Sigmoid colon (tissue), 4 donors: Measurements from ENCODE around the gene PTMA.

ENCODE experiments used
- POLR2A ChIP-seq, 2 donors: fragments of 450-650 bp; IDR thresholded peaks; one replicate each; pipeline ENCODE4 v1.6.1; 2016; ENCODE audit warnings: antibody characterized with exemption in 2 of 2, mild to moderate bottlenecking in 2 of 2, moderate library complexity in 2 of 2
- POLR2AphosphoS5 ChIP-seq, 4 donors: sonication (generic); formaldehyde crosslinking; IDR thresholded peaks; one replicate each; pipeline ENCODE4 v1.6.1; 2017; ENCODE audit warnings: antibody characterized with exemption in 4 of 4
- TF ChIP-seq, protein P1 (sequence below), 4 experiments: fragments of 450-650 bp in 3 of 4; fragments of 200-600 bp in 1 of 4; IDR thresholded peaks; one replicate each; pipeline ENCODE4 v1.5.1; 2016 to 2019; ENCODE audit warnings: antibody characterized with exemption in 4 of 4, mild to moderate bottlenecking in 3 of 4, moderate library complexity in 2 of 4

DNA sequence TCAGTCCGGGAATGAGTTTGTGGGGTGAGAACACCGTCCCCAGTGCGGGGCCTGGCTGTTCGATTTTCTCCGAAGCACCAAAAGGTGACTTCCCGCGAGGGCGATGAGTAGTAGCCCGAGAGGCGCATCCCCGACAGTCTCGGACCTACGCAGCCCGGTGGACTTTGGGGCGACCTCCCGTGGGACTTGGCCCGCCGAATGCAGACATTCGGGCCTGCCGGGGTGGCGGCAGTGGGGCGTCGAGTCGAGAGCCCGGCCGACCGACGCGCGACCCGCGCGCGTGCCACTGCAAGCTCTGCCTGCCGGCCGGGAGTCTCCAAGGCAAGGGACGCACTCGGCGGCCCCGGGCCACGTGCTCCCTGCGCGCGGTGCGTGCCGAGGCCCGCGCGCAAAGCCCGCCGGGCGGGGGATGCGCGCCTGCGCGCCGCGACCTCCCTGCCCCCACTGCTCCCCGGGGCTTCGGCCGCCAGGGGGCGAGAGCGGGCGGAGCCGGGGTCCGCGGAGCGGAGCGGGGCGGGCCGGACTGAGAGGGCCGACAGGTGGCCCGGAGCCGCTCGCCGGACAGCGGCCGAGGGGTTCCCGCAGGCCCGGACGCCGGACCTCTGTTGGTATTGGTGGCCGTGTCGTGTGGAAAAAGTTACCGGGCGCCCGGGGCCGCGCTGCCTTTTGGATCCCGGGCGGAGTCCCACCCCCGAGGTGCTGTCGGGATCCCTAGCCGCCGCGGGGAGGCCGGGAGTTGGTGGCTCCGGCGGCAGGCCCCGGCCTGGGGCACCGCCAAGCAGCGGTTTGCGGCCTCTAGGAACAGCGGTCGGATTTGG is 1.9 kb downstream of the PTMA start:
- TF ChIP-seq, protein P1, sequence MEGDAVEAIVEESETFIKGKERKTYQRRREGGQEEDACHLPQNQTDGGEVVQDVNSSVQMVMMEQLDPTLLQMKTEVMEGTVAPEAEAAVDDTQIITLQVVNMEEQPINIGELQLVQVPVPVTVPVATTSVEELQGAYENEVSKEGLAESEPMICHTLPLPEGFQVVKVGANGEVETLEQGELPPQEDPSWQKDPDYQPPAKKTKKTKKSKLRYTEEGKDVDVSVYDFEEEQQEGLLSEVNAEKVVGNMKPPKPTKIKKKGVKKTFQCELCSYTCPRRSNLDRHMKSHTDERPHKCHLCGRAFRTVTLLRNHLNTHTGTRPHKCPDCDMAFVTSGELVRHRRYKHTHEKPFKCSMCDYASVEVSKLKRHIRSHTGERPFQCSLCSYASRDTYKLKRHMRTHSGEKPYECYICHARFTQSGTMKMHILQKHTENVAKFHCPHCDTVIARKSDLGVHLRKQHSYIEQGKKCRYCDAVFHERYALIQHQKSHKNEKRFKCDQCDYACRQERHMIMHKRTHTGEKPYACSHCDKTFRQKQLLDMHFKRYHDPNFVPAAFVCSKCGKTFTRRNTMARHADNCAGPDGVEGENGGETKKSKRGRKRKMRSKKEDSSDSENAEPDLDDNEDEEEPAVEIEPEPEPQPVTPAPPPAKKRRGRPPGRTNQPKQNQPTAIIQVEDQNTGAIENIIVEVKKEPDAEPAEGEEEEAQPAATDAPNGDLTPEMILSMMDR (IDR thresholded peaks at IDR 0.05): peak in 3 of 4 experiments; percentile 25 to 85 (median 31)
- peak; percentile 47 to 66 for TF ChIP-seq POLR2A (IDR thresholded peaks at IDR 0.05)
- peak; percentile 59 to 90 (median 86) for TF ChIP-seq POLR2AphosphoS5 (IDR thresholded peaks at IDR 0.05)
